ACHN (cell line): ENCODE data around the gene SLC6A11.

Experiments
- DNase-seq: peaks from one replicate; pipeline ENCODE4 v3.0.0-alpha.2; 2015
- in situ Hi-C: cut with HindIII; loops from 2 replicates; pipeline ENCODE4 v1.10.0; 2017; ENCODE audit warnings: low sequenced_read_pairs, low pct_ligation_motif_present, low pct_unique_long_range_greater_than_20kb

The SLC6A11 gene

DNA sequence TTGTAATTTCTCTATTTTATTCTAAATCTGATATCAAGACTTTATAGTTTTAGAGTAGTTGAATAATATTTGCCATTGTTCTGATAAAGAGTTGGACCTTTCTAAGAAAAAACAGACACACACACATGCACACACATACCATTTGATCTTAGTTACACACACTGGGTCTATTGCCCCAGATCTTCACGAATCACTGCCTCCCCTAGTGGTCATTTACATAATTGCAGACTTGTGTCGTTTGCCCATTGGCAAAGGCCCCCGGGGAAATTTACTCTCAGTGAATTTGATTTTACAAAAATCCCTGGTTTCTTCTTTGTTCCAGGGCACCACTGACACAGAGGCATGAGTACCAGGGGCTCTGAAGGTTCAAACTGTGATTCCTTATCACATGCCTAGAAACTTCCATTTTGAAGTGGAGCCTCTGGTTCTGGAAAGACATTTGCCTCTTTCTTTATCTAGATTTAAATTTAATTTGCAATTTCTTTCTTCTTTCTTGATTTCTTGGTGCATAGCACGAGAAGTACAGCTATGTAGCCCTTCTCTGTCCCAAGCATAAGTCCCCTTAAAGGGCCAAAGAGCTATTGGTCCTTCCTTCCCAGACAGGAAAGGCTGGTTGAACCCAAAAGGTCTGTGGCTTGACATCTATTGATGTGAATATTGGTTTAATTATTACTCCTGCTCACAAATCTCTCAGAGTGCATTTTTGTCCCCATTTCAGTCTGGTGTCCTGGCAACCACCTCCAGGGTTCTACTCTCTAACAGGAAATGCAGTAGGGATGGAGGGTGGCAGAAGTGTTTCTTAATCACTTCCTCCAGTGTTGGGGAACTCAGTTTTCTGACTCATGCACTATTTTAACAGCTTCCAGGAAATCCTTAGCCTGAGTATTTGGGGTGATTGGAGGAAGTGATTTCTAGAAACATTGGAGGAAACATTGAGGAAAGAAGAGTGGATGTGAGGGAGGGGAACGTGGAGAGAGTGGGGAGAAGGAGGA, 32.4 kb upstream of the SLC6A11 start:
- in situ Hi-C loops, result no loop called here
- peak; percentile 24 for DNase-seq

DNA sequence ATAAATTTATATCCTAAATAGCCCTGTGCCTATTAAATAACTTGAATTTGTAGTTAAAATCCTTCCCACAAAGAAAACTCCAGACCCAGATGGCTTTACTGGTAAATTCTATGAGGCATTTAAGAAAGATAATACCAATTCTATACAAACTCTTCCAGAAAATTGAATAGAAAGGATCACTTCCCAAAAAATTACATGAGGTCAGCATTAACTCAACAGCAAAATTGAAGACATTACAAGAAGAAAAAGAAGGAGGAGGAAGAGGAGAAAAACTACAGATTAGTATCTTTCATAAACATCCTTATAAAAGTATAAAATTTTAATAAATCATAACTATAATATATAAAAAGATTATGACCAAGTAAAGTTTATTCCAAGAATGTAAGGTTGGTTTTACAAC, 29.4 kb upstream of the SLC6A11 start:
- DNase-seq, result no peak
- in situ Hi-C loops, result no loop called here

DNA sequence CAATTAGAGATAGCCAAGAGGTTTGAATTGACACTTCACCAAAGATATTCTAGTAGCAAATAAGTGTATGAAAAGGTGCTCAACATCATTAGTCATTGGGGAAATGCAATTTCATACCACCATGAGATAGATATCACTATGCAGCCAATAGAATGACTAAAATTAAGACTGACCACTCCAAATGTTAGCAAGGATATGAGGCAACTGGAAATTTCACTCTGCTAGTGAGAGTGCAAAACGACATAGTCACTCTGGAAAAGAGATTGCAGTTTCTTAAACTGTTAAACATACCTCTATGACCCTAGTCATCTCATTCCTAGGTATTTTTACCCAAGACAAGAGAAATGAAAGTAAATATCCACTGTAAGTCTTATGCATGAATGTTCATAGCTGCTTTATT, 27.6 kb upstream of the SLC6A11 start:
- DNase-seq, result no peak
- in situ Hi-C loops, result no loop called here

DNA sequence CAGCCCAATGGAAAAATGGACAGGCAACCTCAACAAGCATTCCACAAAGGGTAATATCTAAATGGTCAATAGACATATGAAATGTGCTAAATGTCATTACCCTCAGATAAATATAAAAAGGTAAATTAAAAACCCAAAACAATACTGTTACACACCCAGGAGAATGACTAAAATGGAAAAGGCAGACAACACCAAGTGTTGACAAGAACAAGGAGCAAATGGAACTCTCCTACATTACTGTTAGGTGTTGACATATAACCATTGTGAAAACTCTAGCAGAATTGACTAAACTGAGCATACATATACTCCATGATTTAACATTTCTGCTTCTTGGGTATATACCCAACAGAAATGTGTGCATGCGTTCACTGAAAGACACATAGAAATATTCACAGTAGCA, 25.3 kb upstream of the SLC6A11 start:
- DNase-seq, result no peak

DNA sequence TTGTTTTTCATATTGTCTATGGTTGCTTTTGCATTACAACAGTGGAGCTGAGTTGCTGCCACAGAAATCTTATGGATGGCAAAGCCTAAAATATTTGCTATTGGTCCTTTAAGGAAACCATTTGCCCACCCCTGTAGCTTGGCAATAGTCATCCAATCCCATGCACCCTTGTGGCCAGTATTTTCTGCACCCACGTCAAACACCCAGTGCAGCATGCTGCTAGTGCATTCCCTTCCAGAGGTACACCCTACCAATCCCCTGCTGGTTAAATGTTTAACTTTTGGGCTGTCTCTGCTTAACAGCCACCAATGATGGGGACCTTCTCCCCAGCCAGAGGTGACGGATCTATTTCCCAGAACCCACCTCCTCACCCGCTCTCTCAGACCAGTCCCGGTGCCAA, 23.8 kb upstream of the SLC6A11 start:
- in situ Hi-C loops, result no loop called here

More for the DNA sequence above, 25.3 kb upstream of the SLC6A11 start:
- in situ Hi-C loops, result no loop called here

DNA sequence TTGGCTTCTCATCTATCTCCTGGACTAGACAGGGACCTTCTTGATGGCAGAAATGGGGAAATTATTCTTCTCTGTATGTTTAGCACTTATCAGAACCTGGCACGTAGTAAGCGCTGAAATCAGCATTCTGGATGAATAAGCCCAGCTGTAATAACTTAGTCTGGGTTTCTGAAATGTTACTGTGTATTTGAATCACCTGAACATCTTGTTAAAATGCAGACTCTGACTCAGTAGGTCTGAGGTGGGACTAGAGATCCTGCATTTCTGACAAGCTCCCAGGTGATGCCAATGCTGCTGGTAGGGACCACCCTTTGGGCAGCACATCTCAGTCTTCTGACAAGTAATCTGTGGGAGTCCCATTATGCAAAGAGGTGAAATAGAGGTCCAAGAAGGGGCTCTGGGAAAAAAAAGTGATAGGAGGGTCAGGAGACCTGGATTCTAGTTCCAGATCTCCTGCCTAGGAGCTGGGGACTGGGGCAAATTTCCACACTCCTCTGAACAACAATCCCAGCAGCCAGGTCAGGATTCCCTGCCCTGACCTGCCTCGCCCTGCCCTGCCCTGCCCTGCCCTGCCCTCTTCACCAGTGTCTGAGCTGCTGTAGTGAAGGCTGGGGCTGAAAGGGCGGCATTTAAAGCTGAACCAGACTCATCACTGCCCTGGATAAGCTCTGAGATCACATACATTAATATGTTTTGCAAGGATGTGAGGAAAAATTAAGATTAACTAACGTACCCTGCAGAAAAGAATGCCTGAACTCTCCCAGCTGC, 17.2 kb upstream of the SLC6A11 start:
- no peak for DNase-seq
- in situ Hi-C loops, result no loop called here

More for the DNA sequence above, 23.8 kb upstream of the SLC6A11 start:
- no peak for DNase-seq

DNA sequence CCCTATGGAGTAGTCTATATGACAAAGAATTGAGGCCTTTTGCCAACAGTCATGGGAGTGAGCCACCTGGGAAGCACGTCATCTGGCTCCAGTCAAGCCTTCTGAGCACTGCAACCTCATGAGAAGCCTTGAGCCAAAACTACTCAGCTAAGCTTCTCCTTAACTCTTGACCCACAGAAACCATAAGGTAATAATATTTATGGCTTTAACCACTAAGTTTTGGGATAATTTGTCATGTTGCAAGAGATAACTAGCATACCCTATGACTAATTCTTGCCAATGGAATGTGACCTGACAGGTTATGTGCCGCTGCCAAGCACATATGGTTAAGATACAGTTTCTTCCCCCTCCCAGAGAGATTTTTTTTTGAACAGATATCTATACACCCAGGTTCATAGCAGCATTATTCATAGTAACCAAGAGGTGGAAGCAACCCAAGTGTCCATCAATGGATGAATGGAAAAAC, 11.8 kb upstream of the SLC6A11 start:
- no peak for DNase-seq
- in situ Hi-C loops, result no loop called here

DNA sequence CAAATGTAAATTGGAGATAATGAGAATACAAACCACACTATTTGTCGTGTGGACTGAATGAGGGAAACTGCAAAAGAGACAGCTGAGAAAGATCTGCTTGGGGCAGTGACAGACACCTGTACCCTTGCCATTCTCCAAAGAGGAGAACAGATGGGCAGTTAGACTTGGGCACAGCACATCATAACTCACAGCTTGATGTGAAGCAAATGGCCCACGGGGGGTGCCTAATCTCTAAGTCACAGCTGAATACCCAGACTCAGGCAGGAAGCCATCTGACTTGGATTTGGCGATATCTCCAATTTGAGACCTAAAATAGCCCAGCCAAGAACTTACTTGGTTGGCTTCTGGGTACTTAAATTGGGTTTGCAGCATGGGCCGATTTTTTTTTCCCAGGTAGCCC, 10.0 kb upstream of the SLC6A11 start:
- no peak for DNase-seq
- in situ Hi-C loops, result no loop called here

DNA sequence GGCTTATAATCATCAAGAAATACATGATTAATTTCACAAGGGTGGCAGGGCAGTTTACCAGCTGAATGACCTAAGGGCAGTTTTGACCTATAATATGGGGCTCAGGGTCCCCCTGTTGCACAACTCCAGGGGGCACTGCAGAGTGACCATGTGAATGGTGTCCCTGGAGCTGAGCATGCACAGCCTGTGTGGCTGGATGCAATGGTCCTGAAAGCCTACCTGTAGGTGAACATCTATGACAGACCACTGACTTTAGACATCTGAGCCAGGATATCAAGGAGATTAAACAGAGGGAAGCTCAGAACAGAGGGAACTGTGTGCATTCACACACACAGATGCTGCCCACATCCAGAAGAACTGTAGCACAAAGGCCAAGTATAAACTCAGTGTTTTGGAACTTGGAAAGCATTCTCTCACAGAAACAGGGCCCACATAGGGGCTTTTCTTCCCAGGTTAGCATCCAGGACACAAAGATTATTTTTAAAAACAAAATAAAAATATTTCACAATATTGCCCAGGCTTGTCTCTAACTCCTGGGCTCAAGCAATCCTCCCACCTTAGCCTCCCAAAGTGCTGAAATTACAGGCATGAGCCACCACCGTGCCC, 7.8 kb upstream of the SLC6A11 start:
- in situ Hi-C loops, result no loop called here
- no peak for DNase-seq

DNA sequence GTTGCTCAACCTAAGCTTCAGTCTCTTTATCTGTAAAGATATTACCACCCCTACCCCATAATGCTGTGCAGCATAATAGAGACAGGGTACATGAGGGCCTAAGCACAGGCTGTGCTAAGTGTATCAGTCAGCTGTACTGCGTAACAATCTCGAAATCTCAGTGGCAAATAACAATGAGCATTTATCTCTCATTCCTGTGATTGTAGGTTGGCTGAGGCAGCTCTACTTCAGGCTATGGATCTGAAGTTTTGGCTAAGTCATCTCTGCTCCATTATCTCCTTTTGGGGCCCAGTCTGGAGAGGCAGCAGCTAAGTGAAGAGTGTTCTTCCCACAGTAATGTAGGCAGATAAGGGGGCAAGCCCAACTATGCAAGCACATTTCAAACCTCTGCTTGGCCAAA, 7.1 kb upstream of the SLC6A11 start:
- in situ Hi-C loops, result no loop called here
- DNase-seq, result no peak

DNA sequence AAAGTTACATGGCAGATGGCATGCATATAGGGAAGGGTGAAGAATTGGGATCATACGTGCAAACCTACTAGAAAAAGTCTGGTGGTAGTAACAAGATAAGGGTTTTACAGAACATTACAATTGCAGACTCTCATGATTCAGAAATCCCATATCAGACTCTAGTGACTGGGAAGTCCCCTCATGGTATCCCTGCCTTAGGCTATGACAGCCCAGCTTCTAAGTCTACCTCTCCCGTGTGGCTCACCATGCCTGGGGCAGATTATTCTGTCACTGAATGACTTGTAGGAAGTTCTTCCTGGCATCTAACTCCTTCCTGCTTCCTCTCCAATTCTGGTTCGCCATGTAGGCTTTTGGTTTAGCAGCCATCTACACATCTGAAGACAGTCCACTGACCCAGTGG, 5.7 kb upstream of the SLC6A11 start:
- in situ Hi-C loops, result no loop called here

DNA sequence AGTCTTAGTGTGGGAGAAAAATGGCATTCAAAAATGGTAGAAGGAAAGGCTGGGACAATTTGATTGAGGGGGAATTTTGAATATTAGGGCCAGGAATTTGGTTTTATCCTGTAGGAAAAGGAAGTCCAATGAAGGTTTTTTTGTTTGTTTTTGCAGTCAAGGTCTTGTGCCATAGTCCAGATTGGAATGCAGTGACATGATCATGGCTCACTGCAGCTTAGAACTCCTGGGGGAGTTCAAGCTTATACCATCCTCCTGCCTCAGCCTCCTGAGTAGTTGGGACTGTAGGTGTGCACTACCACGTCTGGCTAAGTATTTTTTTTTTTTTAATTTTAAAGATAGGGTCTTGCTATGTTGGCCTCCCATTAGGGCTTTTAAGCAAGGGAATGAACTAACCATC, 2.6 kb upstream of the SLC6A11 start:
- DNase-seq, result no peak
- in situ Hi-C loops, result no loop called here

More for the DNA sequence above, 5.7 kb upstream of the SLC6A11 start:
- no peak for DNase-seq

DNA sequence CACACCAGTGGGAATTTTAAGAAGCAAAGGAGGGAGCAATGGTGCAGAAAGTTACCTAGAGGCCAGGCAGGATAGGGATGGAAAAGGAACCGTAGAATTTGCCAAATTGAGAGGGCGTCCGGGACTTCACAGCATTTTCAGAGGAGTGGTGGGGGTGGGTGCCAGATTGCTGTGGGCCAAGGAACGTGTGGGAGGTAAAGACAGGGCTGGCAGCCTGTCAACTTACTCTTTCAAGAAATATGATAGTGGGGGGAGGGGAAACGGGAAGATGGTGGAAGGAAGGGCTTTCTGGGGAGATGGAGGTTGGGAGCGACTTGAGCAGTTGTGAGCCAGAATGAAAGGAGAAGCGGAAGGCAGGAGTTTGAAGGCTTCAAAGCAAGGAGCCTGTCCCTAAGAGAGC, 1.4 kb upstream of the SLC6A11 start:
- in situ Hi-C loops, result no loop called here
- DNase-seq, result no peak

DNA sequence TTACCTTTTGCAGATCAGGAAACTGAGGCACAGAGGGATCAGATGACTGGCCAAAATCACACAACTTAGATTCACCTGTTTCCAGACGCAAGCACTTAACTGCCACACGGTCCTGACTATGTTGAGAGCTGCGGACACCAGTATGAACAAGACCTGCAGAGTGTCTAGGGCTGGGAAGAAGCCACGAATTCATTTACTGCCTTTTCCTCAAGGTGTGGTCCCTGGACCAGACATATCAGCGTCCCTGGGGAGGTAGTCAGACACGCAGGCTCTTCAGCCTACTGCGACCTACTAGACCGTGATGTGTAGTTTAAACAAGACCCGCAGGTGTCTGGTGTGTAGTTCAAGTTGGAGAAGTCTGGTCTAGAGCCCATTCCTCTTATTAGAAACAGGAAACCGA, 541 bp upstream of the SLC6A11 start:
- no peak for DNase-seq
- in situ Hi-C loops, result no loop called here

DNA sequence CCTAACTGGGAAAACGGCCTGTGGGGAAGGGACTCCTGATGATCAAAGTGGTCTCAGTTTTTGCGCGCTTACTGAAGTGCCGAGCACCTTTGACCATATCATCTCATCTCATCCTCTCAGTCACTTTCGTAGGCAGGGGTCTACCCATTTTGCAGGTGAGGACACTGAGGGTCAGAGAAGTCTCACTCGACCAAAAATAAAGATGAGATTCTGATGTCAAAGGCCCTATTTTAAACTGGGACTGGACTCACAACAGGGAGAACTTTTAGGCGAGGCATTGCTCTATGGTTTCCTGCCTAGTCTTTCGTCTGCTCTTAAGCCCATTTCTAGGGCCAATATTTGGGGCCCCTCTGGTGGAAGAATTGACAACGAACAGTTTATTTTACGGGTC, 830 bp downstream of the SLC6A11 start:
- in situ Hi-C loops, result no loop called here
- DNase-seq, result no peak

DNA sequence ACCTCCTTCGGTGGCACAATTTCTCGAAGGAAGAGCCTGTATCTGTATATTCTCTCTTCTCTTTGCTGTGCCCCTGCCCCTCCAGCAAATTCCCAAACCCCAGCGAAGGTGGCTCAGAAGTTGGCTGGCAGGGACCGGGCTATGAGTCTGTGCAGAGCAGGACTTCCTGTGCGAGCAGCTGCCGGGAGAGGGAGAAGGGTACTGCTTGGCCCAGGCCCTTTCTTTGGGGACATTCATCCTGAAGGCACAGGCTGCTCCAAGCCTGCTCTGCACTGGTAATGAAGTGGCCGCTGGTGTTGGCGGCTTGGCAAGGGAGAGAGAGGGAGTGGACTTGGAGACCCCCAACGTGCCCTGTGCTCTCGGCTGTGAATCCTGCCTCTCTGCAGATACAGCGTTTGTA, 1.5 kb downstream of the SLC6A11 start:
- in situ Hi-C loops, result no loop called here

DNA sequence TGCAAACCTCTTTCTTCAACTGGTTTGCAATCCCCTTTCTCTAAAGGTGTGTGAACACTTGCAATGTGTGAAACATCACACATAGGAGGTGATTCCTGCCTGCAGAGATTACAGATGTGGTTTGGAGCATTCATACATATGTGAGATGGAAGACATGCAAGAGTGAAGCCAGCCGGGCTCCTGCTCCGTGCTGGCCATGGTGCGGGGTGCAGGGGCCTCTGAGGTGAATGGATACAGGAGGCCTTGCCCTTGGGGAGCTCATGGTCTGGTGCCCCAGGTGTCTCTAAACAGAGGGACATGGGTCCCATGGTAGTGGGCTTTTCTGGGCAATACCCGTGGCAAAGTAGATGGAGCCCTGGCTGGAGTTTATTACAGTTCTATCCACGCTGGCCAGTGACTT, 6.0 kb downstream of the SLC6A11 start:
- in situ Hi-C loops, result no loop called here
- no peak for DNase-seq

More for the DNA sequence above, 1.5 kb downstream of the SLC6A11 start:
- no peak for DNase-seq

DNA sequence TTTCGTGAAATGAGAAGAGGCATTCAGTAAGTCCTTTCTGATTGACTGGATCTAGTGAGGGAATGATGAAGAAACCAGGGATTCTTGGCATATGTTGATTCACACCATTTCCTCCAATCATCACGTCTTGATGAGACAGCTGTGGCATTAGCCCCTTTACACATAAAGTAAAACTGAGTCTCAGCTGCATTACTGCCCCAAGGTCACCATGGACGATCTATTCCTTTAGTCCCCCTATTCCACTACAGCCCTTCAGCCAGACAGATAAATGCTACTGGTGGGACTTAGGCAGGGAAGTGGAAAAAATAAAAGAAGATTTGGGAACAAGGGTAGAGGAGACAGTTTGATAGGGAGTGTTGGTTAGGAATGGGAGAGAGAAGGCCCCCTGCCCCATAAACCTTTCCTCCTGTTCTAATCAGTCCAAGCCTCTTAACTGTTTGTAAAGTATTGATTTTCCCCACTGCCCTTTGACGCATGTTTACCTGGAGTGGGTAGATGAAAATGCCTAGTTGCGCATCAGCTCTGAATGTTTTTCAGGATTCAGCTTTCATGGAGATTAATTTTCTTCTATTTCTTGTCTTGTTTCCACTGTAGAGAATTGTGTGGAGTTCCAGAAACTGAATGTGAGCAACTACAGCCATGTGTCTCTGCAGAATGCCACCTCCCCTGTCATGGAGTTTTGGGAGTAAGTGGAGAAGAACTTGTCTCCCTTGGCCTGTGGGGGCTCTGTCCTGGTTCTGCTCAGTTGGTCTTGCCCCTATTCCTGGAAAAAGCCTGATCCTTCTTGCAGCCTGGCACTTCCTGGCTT, 6.9 kb downstream of the SLC6A11 start:
- in situ Hi-C loops, result no loop called here

DNA sequence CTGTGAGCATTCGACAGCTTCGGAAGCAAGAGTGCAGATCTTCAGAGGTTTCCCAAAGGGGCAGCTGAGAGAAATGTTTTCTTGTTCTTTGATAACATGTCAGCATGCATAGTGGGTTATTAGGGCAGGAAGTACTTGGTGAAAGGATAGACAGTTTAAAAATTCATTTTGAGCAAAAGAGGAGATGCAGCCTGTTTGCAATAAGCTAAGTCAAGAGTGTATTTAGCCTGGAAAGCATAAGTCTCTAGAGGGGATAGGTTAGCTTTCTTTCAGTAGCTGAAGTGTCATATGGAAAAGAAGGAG, 7.4 kb downstream of the SLC6A11 start:
- DNase-seq, result no peak
- in situ Hi-C loops, result no loop called here

More for the DNA sequence above, 6.9 kb downstream of the SLC6A11 start:
- DNase-seq, result no peak
